Peyer's patch (tissue), 4 donors: Measurements from ENCODE around the gene CALR.

Source experiments
- POLR2A ChIP-seq, 2 donors: fragments of 450-650 bp; IDR thresholded peaks; one replicate each; pipeline ENCODE4 v1.5.1; 2017; ENCODE audit warnings: antibody characterized with exemption in 2 of 2, mild to moderate bottlenecking in 2 of 2, moderate library complexity in 2 of 2
- TF ChIP-seq, protein P1 (sequence below), 6 experiments: fragments of 450-650 bp in 4 of 6; fragments of 200-600 bp in 2 of 6; sonication (generic) in 1 of 6; IDR thresholded peaks; one replicate each; pipeline ENCODE4 v1.5.1; 2017 to 2019; ENCODE audit warnings: antibody characterized with exemption in 6 of 6, mild to moderate bottlenecking in 3 of 6, moderate library complexity in 1 of 6

DNA sequence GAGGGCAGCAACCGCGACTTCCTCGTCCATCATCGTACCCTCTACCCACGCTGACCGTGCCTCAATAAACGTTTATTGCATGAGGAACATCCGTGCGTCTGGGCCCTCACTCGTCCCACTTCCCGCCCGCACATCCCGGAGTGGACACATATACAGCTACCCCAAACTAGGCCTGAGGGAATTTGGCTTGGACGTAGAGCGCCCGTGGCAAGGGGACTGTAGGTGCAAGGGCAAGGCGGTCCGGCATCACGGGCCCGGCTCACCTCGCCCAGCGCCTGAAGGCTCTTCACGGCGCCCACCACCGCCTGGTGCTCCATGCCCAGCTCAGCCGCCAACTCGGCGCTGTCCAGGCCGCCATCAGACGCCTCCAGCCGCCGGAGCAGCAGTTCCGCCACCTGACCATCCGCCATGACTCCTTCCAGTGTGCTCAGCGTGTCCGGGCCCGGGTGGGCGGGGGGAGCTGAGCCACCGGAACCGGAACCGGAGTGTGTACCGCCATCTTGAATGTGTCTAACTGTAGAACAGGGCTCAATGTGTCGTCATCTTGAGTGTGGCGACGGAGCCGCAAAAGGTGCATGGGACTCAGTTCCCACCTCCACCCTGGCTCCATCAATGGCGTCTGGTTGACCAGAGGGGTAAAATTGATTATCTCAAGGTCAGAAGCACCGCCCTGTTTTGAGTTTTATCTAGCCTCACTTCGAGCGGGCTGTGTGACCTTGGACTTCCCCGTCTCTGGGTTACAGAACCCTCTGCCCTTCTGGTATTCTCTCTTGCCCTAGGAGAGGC, 4.9 kb upstream of the CALR start, which contains the start of gene FARSA:
- TF ChIP-seq, protein P1, sequence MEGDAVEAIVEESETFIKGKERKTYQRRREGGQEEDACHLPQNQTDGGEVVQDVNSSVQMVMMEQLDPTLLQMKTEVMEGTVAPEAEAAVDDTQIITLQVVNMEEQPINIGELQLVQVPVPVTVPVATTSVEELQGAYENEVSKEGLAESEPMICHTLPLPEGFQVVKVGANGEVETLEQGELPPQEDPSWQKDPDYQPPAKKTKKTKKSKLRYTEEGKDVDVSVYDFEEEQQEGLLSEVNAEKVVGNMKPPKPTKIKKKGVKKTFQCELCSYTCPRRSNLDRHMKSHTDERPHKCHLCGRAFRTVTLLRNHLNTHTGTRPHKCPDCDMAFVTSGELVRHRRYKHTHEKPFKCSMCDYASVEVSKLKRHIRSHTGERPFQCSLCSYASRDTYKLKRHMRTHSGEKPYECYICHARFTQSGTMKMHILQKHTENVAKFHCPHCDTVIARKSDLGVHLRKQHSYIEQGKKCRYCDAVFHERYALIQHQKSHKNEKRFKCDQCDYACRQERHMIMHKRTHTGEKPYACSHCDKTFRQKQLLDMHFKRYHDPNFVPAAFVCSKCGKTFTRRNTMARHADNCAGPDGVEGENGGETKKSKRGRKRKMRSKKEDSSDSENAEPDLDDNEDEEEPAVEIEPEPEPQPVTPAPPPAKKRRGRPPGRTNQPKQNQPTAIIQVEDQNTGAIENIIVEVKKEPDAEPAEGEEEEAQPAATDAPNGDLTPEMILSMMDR (IDR thresholded peaks at IDR 0.05) = no peak
- TF ChIP-seq POLR2A (IDR thresholded peaks at IDR 0.05) = peak; percentile 41 to 69
